HL-60 (cell line): ENCODE measurements around the gene CLEC4D.
"Not testable (repeated sequence)": the region's sequence is repeated elsewhere in the genome, so short reads cannot be mapped to it uniquely, and the experiment has no call there.

Source experiments
- GABPA ChIP-seq: IDR thresholded peaks from 2 replicates; pipeline ENCODE4 v1.6.1; 2012; ENCODE audit warnings: low read depth
- POLR2AphosphoS5 ChIP-seq: IDR thresholded peaks from 2 replicates; pipeline ENCODE4 v1.6.1; 2012; ENCODE audit warnings: low read depth
- TF ChIP-seq, protein P1 (sequence below): IDR thresholded peaks from one replicate; pipeline ENCODE4 v1.5.1; 2011; ENCODE audit warnings: low read length, control low read depth, inconsistent platforms; ENCODE audit not compliant: insufficient read depth
- TF ChIP-seq, protein P2 (sequence below): IDR thresholded peaks from 2 replicates; pipeline ENCODE4 v1.6.1; 2012; ENCODE audit warnings: low read depth; ENCODE audit not compliant: insufficient replicate concordance

DNA sequence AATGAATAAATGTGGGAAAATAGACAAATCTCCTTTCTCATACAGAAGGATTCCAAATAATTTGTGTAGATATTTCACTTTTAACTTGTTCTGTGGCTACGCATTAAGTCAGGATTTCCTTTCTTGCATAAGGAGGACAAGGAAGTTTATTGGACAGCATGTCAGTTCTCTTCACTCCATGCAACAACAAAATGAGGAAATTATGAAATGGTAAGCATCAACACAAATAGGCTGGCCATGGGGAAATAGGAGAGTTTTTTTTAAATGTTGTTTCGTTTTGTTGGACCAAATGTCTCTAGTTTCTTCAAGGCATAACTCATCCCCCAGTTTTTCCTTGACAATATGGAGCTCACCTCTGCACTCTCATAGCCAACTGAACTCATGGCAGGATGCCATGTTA, 52.7 kb downstream of the CLEC4D start:
- TF ChIP-seq, protein P1, sequence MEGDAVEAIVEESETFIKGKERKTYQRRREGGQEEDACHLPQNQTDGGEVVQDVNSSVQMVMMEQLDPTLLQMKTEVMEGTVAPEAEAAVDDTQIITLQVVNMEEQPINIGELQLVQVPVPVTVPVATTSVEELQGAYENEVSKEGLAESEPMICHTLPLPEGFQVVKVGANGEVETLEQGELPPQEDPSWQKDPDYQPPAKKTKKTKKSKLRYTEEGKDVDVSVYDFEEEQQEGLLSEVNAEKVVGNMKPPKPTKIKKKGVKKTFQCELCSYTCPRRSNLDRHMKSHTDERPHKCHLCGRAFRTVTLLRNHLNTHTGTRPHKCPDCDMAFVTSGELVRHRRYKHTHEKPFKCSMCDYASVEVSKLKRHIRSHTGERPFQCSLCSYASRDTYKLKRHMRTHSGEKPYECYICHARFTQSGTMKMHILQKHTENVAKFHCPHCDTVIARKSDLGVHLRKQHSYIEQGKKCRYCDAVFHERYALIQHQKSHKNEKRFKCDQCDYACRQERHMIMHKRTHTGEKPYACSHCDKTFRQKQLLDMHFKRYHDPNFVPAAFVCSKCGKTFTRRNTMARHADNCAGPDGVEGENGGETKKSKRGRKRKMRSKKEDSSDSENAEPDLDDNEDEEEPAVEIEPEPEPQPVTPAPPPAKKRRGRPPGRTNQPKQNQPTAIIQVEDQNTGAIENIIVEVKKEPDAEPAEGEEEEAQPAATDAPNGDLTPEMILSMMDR: not testable (repeated sequence)
- TF ChIP-seq, protein P2, sequence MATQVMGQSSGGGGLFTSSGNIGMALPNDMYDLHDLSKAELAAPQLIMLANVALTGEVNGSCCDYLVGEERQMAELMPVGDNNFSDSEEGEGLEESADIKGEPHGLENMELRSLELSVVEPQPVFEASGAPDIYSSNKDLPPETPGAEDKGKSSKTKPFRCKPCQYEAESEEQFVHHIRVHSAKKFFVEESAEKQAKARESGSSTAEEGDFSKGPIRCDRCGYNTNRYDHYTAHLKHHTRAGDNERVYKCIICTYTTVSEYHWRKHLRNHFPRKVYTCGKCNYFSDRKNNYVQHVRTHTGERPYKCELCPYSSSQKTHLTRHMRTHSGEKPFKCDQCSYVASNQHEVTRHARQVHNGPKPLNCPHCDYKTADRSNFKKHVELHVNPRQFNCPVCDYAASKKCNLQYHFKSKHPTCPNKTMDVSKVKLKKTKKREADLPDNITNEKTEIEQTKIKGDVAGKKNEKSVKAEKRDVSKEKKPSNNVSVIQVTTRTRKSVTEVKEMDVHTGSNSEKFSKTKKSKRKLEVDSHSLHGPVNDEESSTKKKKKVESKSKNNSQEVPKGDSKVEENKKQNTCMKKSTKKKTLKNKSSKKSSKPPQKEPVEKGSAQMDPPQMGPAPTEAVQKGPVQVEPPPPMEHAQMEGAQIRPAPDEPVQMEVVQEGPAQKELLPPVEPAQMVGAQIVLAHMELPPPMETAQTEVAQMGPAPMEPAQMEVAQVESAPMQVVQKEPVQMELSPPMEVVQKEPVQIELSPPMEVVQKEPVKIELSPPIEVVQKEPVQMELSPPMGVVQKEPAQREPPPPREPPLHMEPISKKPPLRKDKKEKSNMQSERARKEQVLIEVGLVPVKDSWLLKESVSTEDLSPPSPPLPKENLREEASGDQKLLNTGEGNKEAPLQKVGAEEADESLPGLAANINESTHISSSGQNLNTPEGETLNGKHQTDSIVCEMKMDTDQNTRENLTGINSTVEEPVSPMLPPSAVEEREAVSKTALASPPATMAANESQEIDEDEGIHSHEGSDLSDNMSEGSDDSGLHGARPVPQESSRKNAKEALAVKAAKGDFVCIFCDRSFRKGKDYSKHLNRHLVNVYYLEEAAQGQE: not testable (repeated sequence)
- TF ChIP-seq POLR2AphosphoS5, GABPA: not testable (repeated sequence)
